Adrenal gland (tissue), 12 donors: ENCODE results near the gene OSBPL9. TPM values are rescaled to one million over a fixed set of nuclear protein-coding genes. Genes with fewer than 3 reads are reported as not detected.

ENCODE experiments used
- DNase-seq, 7 donors: peaks; one replicate each; pipeline ENCODE4 v3.0.0-alpha.2; 2019 to 2020
- H3K27ac ChIP-seq, 5 donors: fragments of 200-600 bp; sonication (generic) in 4 of 5; 1 replicate in 3 of 5; 2 replicates in 2 of 5; pipeline versions ENCODE4 v1.5.1 to v1.8.0; 2016 to 2020; ENCODE audit warnings: mild to moderate bottlenecking in 1 of 5
- H3K27me3 ChIP-seq: fragments of 200-600 bp; 2 replicates; pipeline ENCODE4 v1.8.0; 2021
- H3K36me3 ChIP-seq, 2 donors: fragments of 200-600 bp; replicated peaks in 1 of 2; 1 replicate in 1 of 2; 2 replicates in 1 of 2; pipeline versions ENCODE4 v1.5.1 to v1.8.0; 2018 to 2022
- H3K4me1 ChIP-seq, 2 donors: fragments of 200-600 bp; replicated peaks in 1 of 2; 1 replicate in 1 of 2; 2 replicates in 1 of 2; pipeline versions ENCODE4 v1.5.1 to v1.8.0; 2018 to 2021
- H3K4me3 ChIP-seq, 4 donors: fragments of 200-600 bp; sonication (generic) in 3 of 4; one replicate each; pipeline ENCODE4 v1.5.1; 2016 to 2018
- H3K9me3 ChIP-seq, 3 donors: fragments of 200-600 bp; sonication (generic) in 1 of 3; replicated peaks in 1 of 3; 1 replicate in 2 of 3; 2 replicates in 1 of 3; pipeline versions ENCODE4 v1.5.1 to v1.8.0; 2016 to 2021
- POLR2A ChIP-seq, 2 donors: fragments of 450-650 bp; IDR thresholded peaks; one replicate each; pipeline ENCODE4 v1.6.1; 2017; ENCODE audit warnings: antibody characterized with exemption in 2 of 2, mild to moderate bottlenecking in 2 of 2, moderate library complexity in 1 of 2
- WGBS, 4 donors: extraction: QIAGEN DNeasy Blood & Tissue Kit in 2 of 4; methylation state at CpG; one replicate each; pipeline versions ENCODE4 v1.1.5 to v1.1.7; 2013 to 2017; 5-methylcytosine and 5-hydroxymethylcytosine counted together
- intact Hi-C, 2 donors: fragments of 100-400 bp; cut with DNase I; formaldehyde crosslinking; loops; one replicate each; pipeline versions ENCODE4 v1.14.1 to v1.15.0; 2022 to 2023
- polyA plus RNA-seq, 3 donors: library from polyadenylated mRNA; stranded (reverse); fragments of 200-250 nt in 2 of 3; fragments of 350-450 nt in 1 of 3; fragmentation: Illumina TruSeq in 1 of 3; extraction: RNeasy Lipid Tissue Mini Kit (QIAGEN cat#74804) in 1 of 3; gene quantifications; one replicate each; pipeline ENCODE4 v1.2.3, GENCODE V29; 2013 to 2014
- total RNA-seq, 9 donors: library from RNA; depleted of rRNA in 4 of 9; stranded (reverse); fragments of >200 nt in 4 of 9; fragments of 120-200 nt in 1 of 9; fragmentation: NEBNext Ultra II Directional in 1 of 9; extraction: Animal tissue kit (Norgen Biotek cat#: 25700) in 1 of 9; gene quantifications; one replicate each; pipeline versions ENCODE4 v1.1.0 to v1.2.4, GENCODE V29; 2013 to 2023
- TF ChIP-seq, protein P1 (sequence below), 6 experiments: fragments of 450-650 bp in 4 of 6; fragments of 200-600 bp in 2 of 6; sonication (generic) in 1 of 6; IDR thresholded peaks; 1 replicate in 5 of 6; 2 replicates in 1 of 6; pipeline versions ENCODE4 v1.5.1 to v1.8.0; 2016 to 2021; ENCODE audit warnings: antibody characterized with exemption in 6 of 6, mild to moderate bottlenecking in 2 of 6, moderate library complexity in 1 of 6
- donor health status: healthy with polysubstance abuse.
- donor health status: Bipolar disorder and iron deficiency.
- donor health status: DM: yes; HTN: yes; CAD: no.
- donor health status: DM: no; HTN: no; CAD: no.
- donor health status: DM: no; HTN: no; CAD: no.
- donor health status: DM: yes; HTN: yes; CAD: no.

Gene OSBPL9
- total and polyA plus RNA-seq, 12 donors, result 61.9 to 180 (median 87.3) TPM

DNA sequence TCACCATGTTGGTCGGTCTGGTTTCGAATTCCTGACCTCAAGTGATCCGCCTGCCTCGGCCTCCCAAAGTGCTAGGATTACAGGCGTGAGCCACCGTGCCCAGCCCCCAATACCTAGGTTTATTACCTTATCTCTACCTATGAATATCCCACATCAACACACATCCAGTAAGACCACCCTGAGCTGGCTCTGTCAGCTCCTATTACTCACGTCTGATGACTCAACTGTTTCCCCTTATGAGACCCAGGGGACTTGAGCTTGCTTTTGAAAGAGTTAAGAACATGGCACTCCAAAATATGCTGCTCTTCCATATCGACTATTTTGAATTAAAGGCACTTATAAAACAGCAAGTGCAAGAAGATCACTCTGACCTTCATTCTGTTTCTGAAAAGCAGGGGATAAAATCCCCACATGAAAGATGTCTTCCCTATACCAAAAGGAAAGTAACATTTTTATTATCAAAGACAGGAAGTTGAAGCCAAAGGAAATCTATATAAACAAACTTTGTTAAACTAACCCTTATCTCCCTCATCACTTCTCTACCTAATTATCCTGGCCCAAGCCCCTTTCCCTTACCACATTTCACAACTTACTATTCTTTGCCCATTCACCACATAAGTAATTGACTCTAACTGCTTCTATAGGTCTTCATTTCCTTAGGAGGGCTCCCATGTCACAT is 41.3 kb upstream of the OSBPL9 start:
- Histone ChIP-seq H3K4me3 (no peak overlapping the region), H3K9me3 (no peaks in the 10 kb centered on the region), H3K4me1 (peaks cover 0 to 9% of the 10 kb centered on the region in 2 donors), H3K27ac (no peak overlapping the region), H3K27me3 (no peaks in the 10 kb centered on the region), H3K36me3 (no peaks in the 10 kb centered on the region)
- intact Hi-C loops, result no loop called here
- DNase-seq, result no peak
- 84 to 86% (median 85%) methylated on average over 8 of the region's 8 CpGs for WGBS, 4 donors
- TF ChIP-seq, protein P1, sequence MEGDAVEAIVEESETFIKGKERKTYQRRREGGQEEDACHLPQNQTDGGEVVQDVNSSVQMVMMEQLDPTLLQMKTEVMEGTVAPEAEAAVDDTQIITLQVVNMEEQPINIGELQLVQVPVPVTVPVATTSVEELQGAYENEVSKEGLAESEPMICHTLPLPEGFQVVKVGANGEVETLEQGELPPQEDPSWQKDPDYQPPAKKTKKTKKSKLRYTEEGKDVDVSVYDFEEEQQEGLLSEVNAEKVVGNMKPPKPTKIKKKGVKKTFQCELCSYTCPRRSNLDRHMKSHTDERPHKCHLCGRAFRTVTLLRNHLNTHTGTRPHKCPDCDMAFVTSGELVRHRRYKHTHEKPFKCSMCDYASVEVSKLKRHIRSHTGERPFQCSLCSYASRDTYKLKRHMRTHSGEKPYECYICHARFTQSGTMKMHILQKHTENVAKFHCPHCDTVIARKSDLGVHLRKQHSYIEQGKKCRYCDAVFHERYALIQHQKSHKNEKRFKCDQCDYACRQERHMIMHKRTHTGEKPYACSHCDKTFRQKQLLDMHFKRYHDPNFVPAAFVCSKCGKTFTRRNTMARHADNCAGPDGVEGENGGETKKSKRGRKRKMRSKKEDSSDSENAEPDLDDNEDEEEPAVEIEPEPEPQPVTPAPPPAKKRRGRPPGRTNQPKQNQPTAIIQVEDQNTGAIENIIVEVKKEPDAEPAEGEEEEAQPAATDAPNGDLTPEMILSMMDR (IDR thresholded peaks at IDR 0.05), result no peak
- no peak for TF ChIP-seq POLR2A (IDR thresholded peaks at IDR 0.05)

DNA sequence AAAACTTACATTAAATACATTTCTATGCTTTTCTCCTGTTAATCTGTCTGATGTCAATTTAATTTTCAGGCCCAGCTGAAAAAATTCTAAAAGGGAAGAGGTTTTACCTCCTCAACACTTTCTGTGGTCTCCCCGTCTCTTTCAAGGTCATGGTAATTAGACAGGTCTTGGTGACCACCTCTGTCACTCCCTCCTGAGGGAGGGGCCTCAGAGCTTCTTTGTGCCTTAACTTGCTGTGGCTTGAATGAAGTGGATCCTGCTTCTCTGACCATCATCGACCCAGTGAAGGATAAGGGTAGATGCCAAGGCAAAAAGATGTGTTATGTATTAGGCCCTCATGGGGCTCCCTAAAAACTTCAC is 40.8 kb upstream of the OSBPL9 start:
- no peaks in the 10 kb centered on the region for H3K9me3 ChIP-seq
- H3K4me1 ChIP-seq, result peaks cover 0 to 5% of the 10 kb centered on the region in 2 donors
- TF ChIP-seq, protein P1 (IDR thresholded peaks at IDR 0.05), result no peak
- TF ChIP-seq POLR2A (IDR thresholded peaks at IDR 0.05), result no peak
- intact Hi-C loops, result no loop called here
- H3K27me3 ChIP-seq, result no peaks in the 10 kb centered on the region
- WGBS, 4 donors, result 87 to 90% (median 88%) methylated on average over 2 of the region's 2 CpGs
- no peak for DNase-seq
- H3K36me3 ChIP-seq, result no peaks in the 10 kb centered on the region
- no peak overlapping the region for H3K27ac ChIP-seq
- H3K4me3 ChIP-seq, result no peak overlapping the region

DNA sequence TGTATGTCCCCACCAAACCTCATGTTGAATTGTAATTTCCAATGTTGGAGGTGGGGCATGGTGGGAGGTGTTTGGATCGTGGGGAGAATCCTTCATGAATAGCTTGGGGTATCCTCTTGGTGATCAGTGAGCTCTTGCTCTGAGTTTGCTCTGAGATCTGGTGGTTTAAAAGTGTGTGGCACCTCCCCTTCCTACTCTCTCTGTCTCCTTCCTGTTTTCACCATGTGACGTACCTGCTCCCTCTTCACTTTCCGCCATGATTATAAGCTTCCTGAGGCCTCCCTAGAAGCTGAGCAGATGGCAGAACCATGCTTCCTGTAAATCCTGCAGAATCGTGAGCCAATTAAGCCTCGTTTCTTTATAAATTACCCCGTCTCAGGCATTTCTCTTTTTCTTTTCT is 40.0 kb upstream of the OSBPL9 start:
- no peaks in the 10 kb centered on the region for H3K9me3 ChIP-seq
- TF ChIP-seq, protein P1 (IDR thresholded peaks at IDR 0.05), result no peak
- TF ChIP-seq POLR2A (IDR thresholded peaks at IDR 0.05), result no peak
- intact Hi-C loops, result no loop called here
- H3K36me3 ChIP-seq, result no peaks in the 10 kb centered on the region
- H3K27ac ChIP-seq, result no peak overlapping the region
- no peaks in the 10 kb centered on the region for H3K27me3 ChIP-seq
- peaks cover 0 to 5% of the 10 kb centered on the region in 2 donors for H3K4me1 ChIP-seq
- DNase-seq, result no peak
- WGBS, 4 donors, result 91 to 95% (median 94%) methylated on average over 5 to 6 of the region's 6 CpGs
- no peak overlapping the region for H3K4me3 ChIP-seq

DNA sequence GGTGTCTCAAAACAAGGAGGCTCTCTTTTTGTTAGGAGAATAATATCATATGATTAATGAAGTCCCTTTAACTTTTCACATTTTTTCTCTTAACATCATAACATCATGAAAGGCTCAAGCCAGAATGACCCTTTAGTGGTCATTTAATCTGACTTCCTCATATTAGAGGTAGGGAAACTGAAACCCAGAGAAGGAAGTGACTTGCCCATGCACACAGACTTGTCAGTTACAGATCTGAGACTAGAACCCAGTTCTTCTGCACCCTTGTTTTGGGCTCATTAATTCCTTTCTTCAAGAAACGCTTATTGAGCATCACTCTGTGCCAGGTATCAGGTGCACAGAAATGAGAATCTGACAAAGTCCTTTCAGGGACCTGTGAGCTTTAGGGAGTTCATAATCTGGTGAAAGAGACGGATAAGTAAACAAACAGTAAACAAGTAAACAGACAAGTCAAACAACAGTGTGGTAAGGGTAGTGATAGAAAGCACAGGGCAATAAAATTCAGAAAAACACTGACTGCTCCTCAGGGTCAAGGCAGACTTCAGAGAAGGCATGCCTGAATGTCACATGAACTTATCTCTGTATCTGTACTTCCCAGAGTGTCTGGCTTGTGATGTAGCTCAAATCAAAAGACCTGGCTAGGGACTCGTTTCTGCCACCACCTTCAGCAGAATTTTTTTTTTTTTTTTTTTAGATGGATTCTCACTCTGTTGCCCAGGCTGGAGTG is 38.3 kb upstream of the OSBPL9 start:
- no peaks in the 10 kb centered on the region for H3K36me3 ChIP-seq
- no peak overlapping the region for H3K27ac ChIP-seq
- H3K4me3 ChIP-seq, result no peak overlapping the region
- DNase-seq, result peak in 1 of 7 donors; percentile 9
- WGBS, 4 donors, result 45 to 52% (median 49%) methylated on average over 3 of the region's 3 CpGs
- H3K4me1 ChIP-seq, result peaks cover 0 to 12% of the 10 kb centered on the region in 2 donors
- intact Hi-C loops, result no loop called here
- no peaks in the 10 kb centered on the region for H3K27me3 ChIP-seq
- TF ChIP-seq, protein P1 (IDR thresholded peaks at IDR 0.05), result no peak
- TF ChIP-seq POLR2A (IDR thresholded peaks at IDR 0.05), result no peak
- no peaks in the 10 kb centered on the region for H3K9me3 ChIP-seq
